HEK293T (cell line): ENCODE data around the gene NOP56.
A peak's percentile ranks its signal among the peaks of the same experiment; 100 is the strongest.

Experiments used
- BHLHE40 ChIP-seq: fragments of 450-650 bp; IDR thresholded peaks from 2 replicates; pipeline ENCODE4 v1.6.1; 2016; ENCODE audit warnings: mild to moderate bottlenecking, moderate library complexity, borderline replicate concordance
- ELF4 ChIP-seq: fragments of 450-650 bp; IDR thresholded peaks from 2 replicates; pipeline ENCODE4 v1.6.1; 2017; ENCODE audit warnings: antibody characterized with exemption
- FOXK2 ChIP-seq: fragments of 450-650 bp; IDR thresholded peaks from 2 replicates; pipeline ENCODE4 v1.6.1; 2016; ENCODE audit warnings: mild to moderate bottlenecking
- FOXM1 ChIP-seq: fragments of 450-650 bp; IDR thresholded peaks from 2 replicates; pipeline ENCODE4 v1.6.1; 2017; ENCODE audit warnings: mild to moderate bottlenecking, borderline replicate concordance
- HDGF ChIP-seq: fragments of 450-650 bp; IDR thresholded peaks from 2 replicates; pipeline ENCODE4 v1.6.1; 2017; ENCODE audit warnings: antibody characterized with exemption, borderline replicate concordance
- L3MBTL2 ChIP-seq: fragments of 450-650 bp; conservative IDR thresholded peaks from 2 replicates; pipeline ENCODE4 v1.6.1; 2016; ENCODE audit warnings: mild to moderate bottlenecking
- LEF1 ChIP-seq: fragments of 450-650 bp; IDR thresholded peaks from 2 replicates; pipeline ENCODE4 v1.6.1; 2017; ENCODE audit warnings: mild to moderate bottlenecking, borderline replicate concordance
- NFRKB ChIP-seq: fragments of 450-650 bp; IDR thresholded peaks from 2 replicates; pipeline ENCODE4 v1.6.1; 2016; ENCODE audit warnings: mild to moderate bottlenecking, moderate library complexity
- SUZ12 ChIP-seq: fragments of 450-650 bp; IDR thresholded peaks from 2 replicates; pipeline ENCODE4 v1.6.1; 2016; ENCODE audit warnings: mild to moderate bottlenecking
- TARDBP ChIP-seq: fragments of 450-650 bp; IDR thresholded peaks from 2 replicates; pipeline ENCODE4 v1.6.1; 2016
- ZNF384 ChIP-seq: fragments of 450-650 bp; IDR thresholded peaks from 2 replicates; pipeline ENCODE4 v1.6.1; 2016

DNA sequence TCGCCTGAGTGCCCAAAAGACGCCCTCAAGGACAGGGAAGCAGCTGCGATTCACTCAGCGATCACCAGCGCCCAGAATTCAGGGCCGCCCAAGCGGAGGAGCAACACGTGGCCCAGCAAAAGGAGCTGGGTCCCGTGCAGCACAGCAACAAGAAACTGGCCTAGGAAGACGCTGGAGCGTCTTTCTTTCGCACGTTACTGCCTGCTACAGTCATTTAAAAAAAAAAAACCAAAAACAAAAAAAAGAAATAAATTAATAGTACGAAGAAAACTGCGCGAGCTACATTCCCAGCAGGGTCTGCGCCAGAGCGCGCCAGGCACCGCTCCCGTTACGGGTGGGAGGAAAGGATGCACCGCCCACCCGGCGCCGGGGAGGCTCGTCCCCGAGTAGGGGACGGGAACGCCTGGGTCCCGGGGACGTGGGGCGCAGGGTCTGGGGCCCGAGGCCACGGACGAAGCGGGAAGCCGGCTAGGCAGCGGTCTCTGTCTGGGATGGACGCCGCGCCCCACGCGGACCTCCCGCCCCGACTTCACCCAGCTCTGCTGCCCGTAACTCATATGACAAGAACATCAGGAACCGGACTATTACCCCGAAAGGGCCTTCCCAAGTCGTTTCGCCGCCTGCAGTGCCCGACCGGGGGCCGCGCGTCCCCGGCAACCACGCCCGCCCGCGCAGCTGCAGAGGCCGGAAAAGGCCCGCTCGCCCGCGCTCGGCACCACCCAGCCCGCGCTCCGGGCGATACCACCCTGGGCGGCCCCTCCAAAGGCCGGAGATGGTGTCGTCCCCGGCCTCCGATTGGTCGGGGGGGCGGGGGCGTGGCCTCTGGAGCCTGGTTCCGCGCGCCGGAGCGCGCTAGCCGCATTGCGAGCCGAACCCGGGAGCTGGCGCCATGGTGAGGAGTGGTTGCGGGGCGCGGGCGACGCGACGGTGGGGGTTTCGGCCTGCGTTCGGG lies at the start of gene NOP56:
- TF ChIP-seq ZNF384 (no peak), TARDBP (no peak), ELF4 (0 out of 2 replicates have a peak, but pooled peaks have one; percentile 9), FOXK2 (no peak), L3MBTL2 (peak; percentile 73), SUZ12 (no peak), BHLHE40 (no peak), LEF1 (peak; percentile 83; the same call in 1 of the 2 replicates), HDGF (no peak), FOXM1 (no peak), NFRKB (no peak)
